ENCODE results near the gene ANLN. TPM values are rescaled to one million over a fixed set of nuclear protein-coding genes. Genes with fewer than 3 reads are reported as not detected.

ANLN gene
- total RNA-seq, 4 donors from 2014 or later, result 9.4 to 17.3 (median 13.5) TPM

DNA sequence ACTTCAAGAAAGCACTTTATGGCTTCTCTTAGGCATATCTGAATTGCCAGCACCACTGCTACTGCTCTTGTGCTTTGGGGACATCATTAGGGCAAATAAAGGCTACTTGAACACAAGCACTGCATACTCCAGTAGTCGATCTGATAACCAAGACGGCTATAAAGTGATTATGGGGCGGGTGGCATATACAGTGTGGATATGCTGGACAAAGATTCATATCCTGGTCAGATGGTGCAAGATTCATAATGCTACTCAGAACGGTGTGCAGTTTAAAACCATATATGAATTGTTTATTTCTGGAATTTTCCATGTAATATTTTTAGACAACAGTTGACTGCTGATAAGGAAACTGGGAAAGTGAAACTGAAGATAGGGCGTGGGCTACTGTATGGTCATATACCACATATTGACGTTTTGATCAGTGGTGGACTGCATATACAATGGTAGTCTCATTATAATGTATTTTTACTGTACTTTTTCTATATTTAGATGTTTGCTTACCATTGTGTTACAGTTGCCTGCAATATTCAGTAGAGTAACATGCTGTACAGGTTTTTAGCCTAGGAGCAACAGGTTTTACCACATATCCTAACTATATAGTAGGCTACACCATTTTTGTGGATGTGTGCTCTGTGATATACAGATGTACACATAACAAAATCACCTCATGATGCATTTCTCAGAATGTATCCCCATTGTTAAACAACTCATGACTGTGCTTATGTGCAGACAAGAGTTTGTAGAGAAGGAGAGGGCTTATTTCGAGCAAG lies 15.2 kb downstream of the ANLN start:
- WGBS, 2 donors, result 79% methylated on average over 7 of the region's 7 CpGs
- no peak for DNase-seq (ENCODE audit: low spot score in 2 of 2)
- TF ChIP-seq, protein P1, sequence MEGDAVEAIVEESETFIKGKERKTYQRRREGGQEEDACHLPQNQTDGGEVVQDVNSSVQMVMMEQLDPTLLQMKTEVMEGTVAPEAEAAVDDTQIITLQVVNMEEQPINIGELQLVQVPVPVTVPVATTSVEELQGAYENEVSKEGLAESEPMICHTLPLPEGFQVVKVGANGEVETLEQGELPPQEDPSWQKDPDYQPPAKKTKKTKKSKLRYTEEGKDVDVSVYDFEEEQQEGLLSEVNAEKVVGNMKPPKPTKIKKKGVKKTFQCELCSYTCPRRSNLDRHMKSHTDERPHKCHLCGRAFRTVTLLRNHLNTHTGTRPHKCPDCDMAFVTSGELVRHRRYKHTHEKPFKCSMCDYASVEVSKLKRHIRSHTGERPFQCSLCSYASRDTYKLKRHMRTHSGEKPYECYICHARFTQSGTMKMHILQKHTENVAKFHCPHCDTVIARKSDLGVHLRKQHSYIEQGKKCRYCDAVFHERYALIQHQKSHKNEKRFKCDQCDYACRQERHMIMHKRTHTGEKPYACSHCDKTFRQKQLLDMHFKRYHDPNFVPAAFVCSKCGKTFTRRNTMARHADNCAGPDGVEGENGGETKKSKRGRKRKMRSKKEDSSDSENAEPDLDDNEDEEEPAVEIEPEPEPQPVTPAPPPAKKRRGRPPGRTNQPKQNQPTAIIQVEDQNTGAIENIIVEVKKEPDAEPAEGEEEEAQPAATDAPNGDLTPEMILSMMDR (IDR thresholded peaks at IDR 0.05), result no peak
- TF ChIP-seq POLR2A (IDR thresholded peaks at IDR 0.05), result no peak
- no peak overlapping the region for H3K4me3 ChIP-seq (ENCODE audit: low read depth, poor library complexity, severe bottlenecking)
- intact Hi-C loops (cut with DNase I; ENCODE audit: low total_unique reads), result no loop called here

GRCh38 chr7:36405409-36405803 lies 15.7 kb downstream of the ANLN start:
- intact Hi-C loops (cut with DNase I; ENCODE audit: low total_unique reads), result no loop called here
- no peak overlapping the region for H3K4me3 ChIP-seq (ENCODE audit: low read depth, poor library complexity, severe bottlenecking)
- DNase-seq (ENCODE audit: low spot score in 2 of 2), result no peak
- WGBS, 2 donors, result 86 to 89% methylated on average over 1 of the region's 1 CpG
- TF ChIP-seq, protein P1 (IDR thresholded peaks at IDR 0.05), result no peak
- no peak for TF ChIP-seq POLR2A (IDR thresholded peaks at IDR 0.05)

DNA sequence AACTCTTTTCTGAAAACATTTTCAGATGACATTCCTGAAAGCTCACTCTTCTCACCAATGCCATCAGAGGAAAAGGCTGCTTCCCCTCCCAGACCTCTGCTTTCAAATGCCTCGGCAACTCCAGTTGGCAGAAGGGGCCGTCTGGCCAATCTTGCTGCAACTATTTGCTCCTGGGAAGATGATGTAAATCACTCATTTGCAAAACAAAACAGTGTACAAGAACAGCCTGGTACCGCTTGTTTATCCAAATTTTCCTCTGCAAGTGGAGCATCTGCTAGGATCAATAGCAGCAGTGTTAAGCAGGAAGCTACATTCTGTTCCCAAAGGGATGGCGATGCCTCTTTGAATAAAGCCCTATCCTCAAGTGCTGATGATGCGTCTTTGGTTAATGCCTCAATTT lies 16.5 kb downstream of the ANLN start:
- no peak for TF ChIP-seq POLR2A (IDR thresholded peaks at IDR 0.05)
- TF ChIP-seq, protein P1 (IDR thresholded peaks at IDR 0.05), result no peak

GRCh38 chr7:36407636-36408550 lies 18.2 kb downstream of the ANLN start:
- no peak for DNase-seq (ENCODE audit: low spot score in 2 of 2)
- TF ChIP-seq, protein P1 (IDR thresholded peaks at IDR 0.05), result no peak
- TF ChIP-seq POLR2A (IDR thresholded peaks at IDR 0.05), result no peak
- intact Hi-C loops (cut with DNase I; ENCODE audit: low total_unique reads), result no loop called here
- WGBS, 2 donors, result 95 to 96% methylated on average over 8 of the region's 8 CpGs
- no peak overlapping the region for H3K4me3 ChIP-seq (ENCODE audit: low read depth, poor library complexity, severe bottlenecking)

More for the DNA sequence above, 16.5 kb downstream of the ANLN start:
- no peak for DNase-seq (ENCODE audit: low spot score in 2 of 2)
- intact Hi-C loops (cut with DNase I; ENCODE audit: low total_unique reads), result no loop called here
- WGBS, 2 donors, result 74 to 75% methylated on average over 5 of the region's 5 CpGs
- no peak overlapping the region for H3K4me3 ChIP-seq (ENCODE audit: low read depth, poor library complexity, severe bottlenecking)

DNA sequence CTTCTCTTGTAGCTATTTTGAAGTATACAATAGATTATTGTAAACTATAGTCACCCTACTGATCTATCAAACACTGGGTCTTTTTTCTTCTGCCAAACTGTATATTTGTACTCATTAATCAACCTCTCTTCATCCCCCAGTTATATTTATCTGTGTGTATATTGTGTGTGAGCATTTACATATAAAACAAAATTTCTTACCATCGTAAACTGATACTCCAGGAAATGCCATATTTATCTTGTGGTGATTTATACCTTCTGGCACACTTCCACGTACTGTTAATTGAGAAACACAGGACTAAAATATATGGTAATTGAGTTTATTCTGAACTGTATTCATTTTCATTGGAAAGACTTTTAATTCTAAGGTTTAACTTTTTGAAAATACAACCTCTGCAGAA lies 18.9 kb downstream of the ANLN start:
- WGBS, 2 donors, result 48 to 49% methylated on average over 2 of the region's 2 CpGs
- no peak overlapping the region for H3K4me3 ChIP-seq (ENCODE audit: low read depth, poor library complexity, severe bottlenecking)
- intact Hi-C loops (cut with DNase I; ENCODE audit: low total_unique reads), result no loop called here
- no peak for TF ChIP-seq POLR2A (IDR thresholded peaks at IDR 0.05)
- TF ChIP-seq, protein P1 (IDR thresholded peaks at IDR 0.05), result no peak
- DNase-seq (ENCODE audit: low spot score in 2 of 2), result no peak

All from lower leg skin (tissue), 4 donors.